ENCODE results near the gene SAMD10.

Gene SAMD10

GRCh38 chr20:63969838-63970713 lies 9.4 kb downstream of the SAMD10 start, which contains the start of gene ZNF512B:
Gene ZNF512B, minus strand, starts transcription at chr20:63969930. Its CDS starts 1,980 bp downstream, at chr20:63967950.
- ATAC-seq (replicated peaks; ENCODE audit: extremely low read depth, poor library complexity, severe bottlenecking) (peak; percentile 31), DNase-seq (ENCODE audit: low spot score in 2 of 2) (no peak)
- peaks cover 17% of the 10 kb centered on the region for H3K4me1 Mint-ChIP-seq
- peak within 1 kb of the TSS; percentile 91 for H3K27ac Mint-ChIP-seq (ENCODE audit: low read depth)
- H3K36me3 Mint-ChIP-seq (ENCODE audit: insufficient read depth) = peaks cover 13% of the 10 kb centered on the region
- no peaks in the 10 kb centered on the region for H3K27me3 Mint-ChIP-seq
- no peaks in the 10 kb centered on the region for H3K9me3 Mint-ChIP-seq
- peak within 1 kb of the TSS; percentile 83 for H3K4me3 Mint-ChIP-seq

- peaks cover 10% of the 10 kb centered on the region for H3K36me3 Mint-ChIP-seq (ENCODE audit: insufficient read depth)
- H3K9me3 Mint-ChIP-seq = no peaks in the 10 kb centered on the region
- ATAC-seq (replicated peaks; ENCODE audit: extremely low read depth, poor library complexity, severe bottlenecking) (peak; percentile 44), DNase-seq (ENCODE audit: low spot score in 2 of 2) (no peak)
- H3K27me3 Mint-ChIP-seq = no peaks in the 10 kb centered on the region
- peak overlapping the region; percentile 83 for H3K4me3 Mint-ChIP-seq
- H3K27ac Mint-ChIP-seq (ENCODE audit: low read depth) = peak overlapping the region; percentile 91
- H3K4me1 Mint-ChIP-seq = peaks cover 16% of the 10 kb centered on the region
Measured at GRCh38 chr20:63968928-63969760, 10.3 kb downstream of the SAMD10 start.

- Mint-ChIP-seq H3K9me3 (no peaks in the 10 kb centered on the region), H3K4me3 (peak overlapping the region; percentile 83), H3K27me3 (no peaks in the 10 kb centered on the region), H3K4me1 (peaks cover 8% of the 10 kb centered on the region), H3K36me3 (ENCODE audit: insufficient read depth) (peaks cover 8% of the 10 kb centered on the region), H3K27ac (ENCODE audit: low read depth) (peak overlapping the region; percentile 91)
- peak; percentile 16 for ATAC-seq (replicated peaks; ENCODE audit: extremely low read depth, poor library complexity, severe bottlenecking)
- no peak for DNase-seq (ENCODE audit: low spot score in 2 of 2)
Measured at GRCh38 chr20:63968136-63968927, 11.1 kb downstream of the SAMD10 start.

- H3K27ac Mint-ChIP-seq (ENCODE audit: low read depth) = no peak overlapping the region
- peaks cover 8% of the 10 kb centered on the region for H3K4me1 Mint-ChIP-seq
- no peak for DNase-seq (ENCODE audit: low spot score in 2 of 2)
- no peak for ATAC-seq (replicated peaks; ENCODE audit: extremely low read depth, poor library complexity, severe bottlenecking)
- no peaks in the 10 kb centered on the region for H3K27me3 Mint-ChIP-seq
- peak overlapping the region; percentile 83 for H3K4me3 Mint-ChIP-seq
- peaks cover 9% of the 10 kb centered on the region for H3K36me3 Mint-ChIP-seq (ENCODE audit: insufficient read depth)
- no peaks in the 10 kb centered on the region for H3K9me3 Mint-ChIP-seq
Measured at GRCh38 chr20:63967330-63968135, 11.9 kb downstream of the SAMD10 start.

GRCh38 chr20:63966944-63967322 lies 12.5 kb downstream of the SAMD10 start:
- Mint-ChIP-seq H3K4me1 (peaks cover 8% of the 10 kb centered on the region), H3K4me3 (no peak overlapping the region), H3K36me3 (ENCODE audit: insufficient read depth) (peaks cover 9% of the 10 kb centered on the region), H3K27me3 (no peaks in the 10 kb centered on the region), H3K9me3 (no peaks in the 10 kb centered on the region), H3K27ac (ENCODE audit: low read depth) (no peak overlapping the region)
- DNase-seq (ENCODE audit: low spot score in 2 of 2) (no peak), ATAC-seq (replicated peaks; ENCODE audit: extremely low read depth, poor library complexity, severe bottlenecking) (no peak)

GRCh38 chr20:63966172-63966943 lies 13.1 kb downstream of the SAMD10 start:
- no peak overlapping the region for H3K4me3 Mint-ChIP-seq
- no peak overlapping the region for H3K27ac Mint-ChIP-seq (ENCODE audit: low read depth)
- H3K27me3 Mint-ChIP-seq = no peaks in the 10 kb centered on the region
- DNase-seq (ENCODE audit: low spot score in 2 of 2) = no peak
- no peaks in the 10 kb centered on the region for H3K9me3 Mint-ChIP-seq
- peaks cover 8% of the 10 kb centered on the region for H3K4me1 Mint-ChIP-seq
- peaks cover 7% of the 10 kb centered on the region for H3K36me3 Mint-ChIP-seq (ENCODE audit: insufficient read depth)
- ATAC-seq (replicated peaks; ENCODE audit: extremely low read depth, poor library complexity, severe bottlenecking) = no peak

- Mint-ChIP-seq H3K27ac (ENCODE audit: low read depth) (no peak overlapping the region), H3K27me3 (no peaks in the 10 kb centered on the region), H3K4me3 (no peak overlapping the region), H3K4me1 (peaks cover 8% of the 10 kb centered on the region), H3K36me3 (ENCODE audit: insufficient read depth) (peaks cover 6% of the 10 kb centered on the region), H3K9me3 (no peaks in the 10 kb centered on the region)
- DNase-seq (ENCODE audit: low spot score in 2 of 2) (no peak), ATAC-seq (replicated peaks; ENCODE audit: extremely low read depth, poor library complexity, severe bottlenecking) (no peak)
Measured at GRCh38 chr20:63964412-63964811, 15.0 kb downstream of the SAMD10 start.

GRCh38 chr20:63963784-63964301 lies 15.6 kb downstream of the SAMD10 start:
- no peaks in the 10 kb centered on the region for H3K27me3 Mint-ChIP-seq
- H3K36me3 Mint-ChIP-seq (ENCODE audit: insufficient read depth) = peaks cover 4% of the 10 kb centered on the region
- H3K4me3 Mint-ChIP-seq = no peak overlapping the region

GRCh38 chr20:63963348-63963741 lies 16.1 kb downstream of the SAMD10 start:
- Mint-ChIP-seq H3K27me3 (no peaks in the 10 kb centered on the region), H3K4me1 (peaks cover 1% of the 10 kb centered on the region), H3K9me3 (no peaks in the 10 kb centered on the region), H3K27ac (ENCODE audit: low read depth) (no peak overlapping the region), H3K36me3 (ENCODE audit: insufficient read depth) (peaks cover 3% of the 10 kb centered on the region), H3K4me3 (no peak overlapping the region)
- DNase-seq (ENCODE audit: low spot score in 2 of 2) (no peak), ATAC-seq (replicated peaks; ENCODE audit: extremely low read depth, poor library complexity, severe bottlenecking) (no peak)

More at GRCh38 chr20:63963784-63964301, 15.6 kb downstream of the SAMD10 start:
- DNase-seq (ENCODE audit: low spot score in 2 of 2) (no peak), ATAC-seq (replicated peaks; ENCODE audit: extremely low read depth, poor library complexity, severe bottlenecking) (no peak)
- Mint-ChIP-seq H3K4me1 (peaks cover 6% of the 10 kb centered on the region), H3K9me3 (no peaks in the 10 kb centered on the region), H3K27ac (ENCODE audit: low read depth) (no peak overlapping the region)

- Mint-ChIP-seq H3K4me1 (no peaks in the 10 kb centered on the region), H3K4me3 (no peak overlapping the region), H3K9me3 (no peaks in the 10 kb centered on the region), H3K36me3 (ENCODE audit: insufficient read depth) (peaks cover 4% of the 10 kb centered on the region), H3K27ac (ENCODE audit: low read depth) (no peak overlapping the region), H3K27me3 (no peaks in the 10 kb centered on the region)
- DNase-seq (ENCODE audit: low spot score in 2 of 2) (no peak), ATAC-seq (replicated peaks; ENCODE audit: extremely low read depth, poor library complexity, severe bottlenecking) (no peak)
Measured at GRCh38 chr20:63962426-63963347, 16.8 kb downstream of the SAMD10 start.

Measured in central memory CD8-positive, alpha-beta T cell (primary cell).